ENCODE data around the gene WIPI1.

GRCh38 chr17:68458260-68459036, 1.2 kb upstream of the WIPI1 start:
- no peak for TF ChIP-seq POLR2A (IDR thresholded peaks at IDR 0.05; ENCODE audit: low read depth)
- no peak for TF ChIP-seq CTCF (IDR thresholded peaks at IDR 0.05)
